Body of pancreas (tissue), 4 donors: ENCODE measurements around the gene NTRK2. TPM values are rescaled to one million over a fixed set of nuclear protein-coding genes. Genes with fewer than 3 reads are reported as not detected.

Source experiments
- ATAC-seq: fragments of 150-250 bp; one replicate; pipeline ENCODE4 v1.9.1; 2016
- DNase-seq, 4 donors: peaks; one replicate each; pipeline ENCODE4 v3.0.0-alpha.2; 2019
- H3K27ac ChIP-seq, 4 donors: fragments of 200-600 bp; sonication (generic); 1 replicate in 3 of 4; 2 replicates in 1 of 4; pipeline versions ENCODE4 v1.5.1 to v1.6.1; 2016 to 2019; ENCODE audit warnings: mild to moderate bottlenecking in 1 of 4, mixed read lengths in 1 of 4, moderate library complexity in 1 of 4
- H3K27me3 ChIP-seq, 2 donors: fragments of 200-600 bp; sonication (generic); one replicate each; pipeline ENCODE4 v1.6.0; 2016; ENCODE audit warnings: mild to moderate bottlenecking in 1 of 2
- H3K36me3 ChIP-seq, 2 donors: fragments of 200-600 bp; sonication (generic); replicated peaks in 1 of 2; 2 replicates each; pipeline ENCODE4 v1.5.1; 2016; ENCODE audit warnings: low read depth in 2 of 2; ENCODE audit not compliant: insufficient read depth in 1 of 2
- H3K4me1 ChIP-seq: fragments of 200-600 bp; sonication (generic); one replicate; pipeline ENCODE4 v1.6.0; 2016
- H3K4me3 ChIP-seq, 2 donors: fragments of 200-600 bp; sonication (generic); 1 replicate in 1 of 2; 2 replicates in 1 of 2; pipeline ENCODE4 v1.5.1; 2016 to 2019
- H3K9me3 ChIP-seq, 3 donors: fragments of 200-600 bp; sonication (generic); 1 replicate in 2 of 3; 2 replicates in 1 of 3; pipeline ENCODE4 v1.5.1; 2016
- CTCF ChIP-seq, 7 experiments: fragments of 450-650 bp in 4 of 7; fragments of 200-600 bp in 3 of 7; sonication (generic) in 3 of 7; IDR thresholded peaks; one replicate each; pipeline ENCODE4 v1.5.1; 2016 to 2019; ENCODE audit warnings: antibody characterized with exemption in 7 of 7
- POLR2A ChIP-seq, 3 donors: fragments of 450-650 bp; IDR thresholded peaks; one replicate each; pipeline ENCODE4 v1.6.1; 2016; ENCODE audit warnings: antibody characterized with exemption in 3 of 3, mild to moderate bottlenecking in 2 of 3
- WGBS, 2 donors: methylation state at CpG; one replicate each; pipeline ENCODE4 v1.1.5; 2017; 5-methylcytosine and 5-hydroxymethylcytosine counted together
- intact Hi-C: fragments of 100-400 bp; cut with DNase I; formaldehyde crosslinking; loops from one replicate; pipeline ENCODE4 v1.15.1; 2023
- total RNA-seq, 2 donors: library from RNA; depleted of rRNA; stranded (reverse); fragments of >200 nt; gene quantifications; one replicate each; pipeline ENCODE4 v1.1.0, GENCODE V29; 2016

NTRK2 gene
- total RNA-seq, 2 donors from 2014 or later = 20.5 to 37.9 TPM

- TF ChIP-seq POLR2A (IDR thresholded peaks at IDR 0.05) (no peak), CTCF (IDR thresholded peaks at IDR 0.05) (no peak)
- 76 to 84% methylated on average over 3 of the region's 3 CpGs for WGBS, 2 donors
- Histone ChIP-seq H3K4me1 (no peaks in the 10 kb centered on the region), H3K27me3 (no peaks in the 10 kb centered on the region), H3K4me3 (no peak overlapping the region), H3K36me3 (no peaks in the 10 kb centered on the region), H3K27ac (no peak overlapping the region), H3K9me3 (no peaks in the 10 kb centered on the region)
- DNase-seq (no peak), ATAC-seq (no peak)
- intact Hi-C loops = no loop called here
Observed at GRCh38 chr9:85027870-85028269, 358.3 kb downstream of the NTRK2 start.

GRCh38 chr9:85030316-85030715 lies 360.8 kb downstream of the NTRK2 start:
- Histone ChIP-seq H3K4me1 (peaks cover 6% of the 10 kb centered on the region), H3K9me3 (no peaks in the 10 kb centered on the region), H3K27ac (no peak overlapping the region), H3K27me3 (no peaks in the 10 kb centered on the region), H3K36me3 (no peaks in the 10 kb centered on the region), H3K4me3 (no peak overlapping the region)
- TF ChIP-seq CTCF (IDR thresholded peaks at IDR 0.05) (no peak), POLR2A (IDR thresholded peaks at IDR 0.05) (no peak)
- 13 to 40% methylated on average over 1 of the region's 1 CpG for WGBS, 2 donors
- ATAC-seq = no peak
- intact Hi-C loops = no loop called here
- no peak for DNase-seq

GRCh38 chr9:85036496-85036895 lies 367.0 kb downstream of the NTRK2 start:
- Histone ChIP-seq H3K9me3 (no peaks in the 10 kb centered on the region), H3K4me3 (no peak overlapping the region), H3K4me1 (peaks cover 12% of the 10 kb centered on the region), H3K36me3 (no peaks in the 10 kb centered on the region), H3K27me3 (no peaks in the 10 kb centered on the region), H3K27ac (no peak overlapping the region)
- ATAC-seq (no peak), DNase-seq (no peak)
- intact Hi-C loops = no loop called here
- 54 to 100% methylated on average over 1 to 2 of the region's 2 CpGs for WGBS, 2 donors
- TF ChIP-seq POLR2A (IDR thresholded peaks at IDR 0.05) = no peak
- no peak for TF ChIP-seq CTCF (IDR thresholded peaks at IDR 0.05)

- Histone ChIP-seq H3K4me3 (no peak overlapping the region), H3K9me3 (no peaks in the 10 kb centered on the region), H3K27me3 (no peaks in the 10 kb centered on the region), H3K27ac (no peak overlapping the region), H3K4me1 (peaks cover 12% of the 10 kb centered on the region), H3K36me3 (no peaks in the 10 kb centered on the region)
- DNase-seq (no peak), ATAC-seq (no peak)
- TF ChIP-seq POLR2A (IDR thresholded peaks at IDR 0.05) (no peak), CTCF (IDR thresholded peaks at IDR 0.05) (no peak)
- intact Hi-C loops = no loop called here
- 70 to 72% methylated on average over 2 of the region's 2 CpGs for WGBS, 2 donors
Observed at GRCh38 chr9:85038061-85038460, 368.5 kb downstream of the NTRK2 start.

GRCh38 chr9:85038824-85039608 lies 369.5 kb downstream of the NTRK2 start:
- DNase-seq (no peak), ATAC-seq (no peak)
- Histone ChIP-seq H3K27me3 (no peaks in the 10 kb centered on the region), H3K4me1 (peaks cover 12% of the 10 kb centered on the region), H3K27ac (no peak overlapping the region), H3K36me3 (no peaks in the 10 kb centered on the region), H3K4me3 (no peak overlapping the region), H3K9me3 (no peaks in the 10 kb centered on the region)
- 42 to 50% methylated on average over 9 of the region's 9 CpGs for WGBS, 2 donors
- TF ChIP-seq CTCF (IDR thresholded peaks at IDR 0.05) = no peak
- TF ChIP-seq POLR2A (IDR thresholded peaks at IDR 0.05) = no peak
- intact Hi-C loops = no loop called here
